IMR-90 (cell line): ENCODE data around the gene ZNF282. TPM values are rescaled to one million over a fixed set of nuclear protein-coding genes. Genes with fewer than 3 reads are reported as not detected.

Experiments
- ATAC-seq: fragments of 200-7000 bp; cut with Tn5 transposase; 2 replicates; pipeline ENCODE4 v1.9.1; 2020; ENCODE audit warnings: low read depth, mild to moderate bottlenecking, moderate library complexity
- BruUV-seq: library from RNA; stranded (reverse); fragments of 400-500 nt; replicated peaks from 2 replicates; lab custom pipeline; 2021; lab: Mats Ljungman, UMichigan
- CTCF ChIA-PET: fragments of 300-600 bp; formaldehyde crosslinking; extraction: SDS; loops from one replicate; lab custom pipeline; 2021; ENCODE audit warnings: antibody characterized with exemption; lab: Yijun Ruan, JAX
- POLR2A ChIA-PET: fragments of 300-600 bp; sonication (Branson Sonifier 250); formaldehyde crosslinking; loops from one replicate; lab custom pipeline; 2022; ENCODE audit warnings: antibody characterized with exemption; ENCODE audit not compliant: unreplicated experiment; lab: Charles Lee
- DNase-seq: peaks from one replicate; pipeline ENCODE4 v3.0.0; 2013
- H2AFZ ChIP-seq: replicated peaks from 2 replicates; pipeline ENCODE3; 2013; ENCODE audit warnings: low read length, mild to moderate bottlenecking; ENCODE audit not compliant: poor library complexity
- H2AK5ac ChIP-seq: 2 replicates; pipeline ENCODE4 v1.6.1; 2013; ENCODE audit warnings: low read depth, low read length, inconsistent platforms
- H2AK9ac ChIP-seq: replicated peaks from 2 replicates; pipeline ENCODE3; 2013; ENCODE audit warnings: mild to moderate bottlenecking, low read depth, low read length, moderate library complexity; ENCODE audit not compliant: poor library complexity
- H2BK120ac ChIP-seq: 2 replicates; pipeline ENCODE4 v1.6.1; 2013; ENCODE audit warnings: low read depth, low read length, inconsistent platforms
- H2BK15ac ChIP-seq: 3 replicates; pipeline ENCODE4 v1.6.1; 2013; ENCODE audit warnings: low read depth, low read length, inconsistent platforms
- H2BK20ac ChIP-seq: 2 replicates; pipeline ENCODE4 v1.6.1; 2013; ENCODE audit warnings: low read depth, mild to moderate bottlenecking, inconsistent platforms, low read length, moderate library complexity
- H2BK5ac ChIP-seq: 2 replicates; pipeline ENCODE4 v1.6.1; 2013; ENCODE audit warnings: mild to moderate bottlenecking, low read depth, low read length, inconsistent platforms; ENCODE audit not compliant: poor library complexity, severe bottlenecking
- H3K14ac ChIP-seq: replicated peaks from 2 replicates; pipeline ENCODE4 v1.6.1; 2013; ENCODE audit warnings: low read depth, low read length, inconsistent platforms
- H3K18ac ChIP-seq: 2 replicates; pipeline ENCODE4 v1.6.1; 2013; ENCODE audit warnings: low read depth, low read length, control low read depth
- H3K23ac ChIP-seq: 2 replicates; pipeline ENCODE4 v1.6.1; 2013; ENCODE audit warnings: low read depth, low read length, inconsistent platforms
- H3K27ac ChIP-seq: 2 replicates; pipeline ENCODE4 v1.5.1; 2013; ENCODE audit warnings: mild to moderate bottlenecking, control low read depth, low read length; ENCODE audit not compliant: insufficient read depth
- H3K27me3 ChIP-seq: 2 replicates; pipeline ENCODE4 v1.6.1; 2013; ENCODE audit warnings: low read length; ENCODE audit not compliant: control insufficient read depth, insufficient read depth
- H3K36me3 ChIP-seq: 2 replicates; pipeline ENCODE4 v1.6.1; 2013; ENCODE audit warnings: low read length, mixed read lengths; ENCODE audit not compliant: control insufficient read depth, insufficient read depth
- H3K4ac ChIP-seq: 2 replicates; pipeline ENCODE4 v1.6.1; 2013; ENCODE audit warnings: low read depth, low read length, inconsistent platforms
- H3K4me1 ChIP-seq: 2 replicates; pipeline ENCODE4 v1.6.1; 2013; ENCODE audit warnings: low read length, mixed read lengths; ENCODE audit not compliant: control insufficient read depth, insufficient read depth
- H3K4me2 ChIP-seq: 2 replicates; pipeline ENCODE4 v1.6.1; 2013; ENCODE audit warnings: low read depth, mild to moderate bottlenecking, control low read depth, low read length, moderate library complexity
- H3K4me3 ChIP-seq: 2 replicates; pipeline ENCODE4 v1.5.1; 2013; ENCODE audit warnings: low read depth, mild to moderate bottlenecking, control low read depth, low read length, moderate library complexity; ENCODE audit not compliant: insufficient read depth
- H3K56ac ChIP-seq: 2 replicates; pipeline ENCODE4 v1.6.1; 2013; ENCODE audit warnings: low read length, inconsistent platforms; ENCODE audit not compliant: insufficient read depth; ENCODE audit errors: extremely low read depth
- H3K79me1 ChIP-seq, 2 experiments: 2 replicates each; pipeline ENCODE4 v1.6.1; 2013; ENCODE audit warnings: low read length in 2 of 2, inconsistent platforms in 1 of 2, low read depth in 1 of 2
- H3K9ac ChIP-seq: 2 replicates; pipeline ENCODE4 v1.6.1; 2013; ENCODE audit warnings: low read depth, low read length, control low read depth
- H3K9me1 ChIP-seq: 2 replicates; pipeline ENCODE4 v1.6.1; 2013; ENCODE audit warnings: low read length, inconsistent platforms; ENCODE audit not compliant: insufficient read depth
- H3K9me3 ChIP-seq: 2 replicates; pipeline ENCODE4 v1.6.1; 2013; ENCODE audit warnings: low read length; ENCODE audit not compliant: control insufficient read depth, insufficient read depth
- H4K20me1 ChIP-seq: 2 replicates; pipeline ENCODE4 v1.6.1; 2013; ENCODE audit warnings: low read length, inconsistent platforms; ENCODE audit not compliant: insufficient read depth
- H4K5ac ChIP-seq: 2 replicates; pipeline ENCODE4 v1.6.1; 2013; ENCODE audit warnings: mild to moderate bottlenecking, low read depth, low read length, control low read depth
- H4K8ac ChIP-seq, 2 experiments: 2 replicates each; pipeline ENCODE4 v1.6.1; 2013; ENCODE audit warnings: low read depth in 2 of 2, low read length in 2 of 2, control low read depth in 1 of 2, inconsistent platforms in 1 of 2
- H4K91ac ChIP-seq: 2 replicates; pipeline ENCODE4 v1.6.1; 2013; ENCODE audit warnings: low read depth, low read length, inconsistent platforms; ENCODE audit not compliant: insufficient read depth
- BHLHE40 ChIP-seq: fragments of 150-350 bp; IDR thresholded peaks from 2 replicates; pipeline ENCODE4 v1.6.1; 2016; ENCODE audit warnings: mild to moderate bottlenecking, low read depth, low read length
- ELK1 ChIP-seq: fragments of 150-350 bp; IDR thresholded peaks from 2 replicates; pipeline ENCODE4 v1.6.1; 2016; ENCODE audit warnings: low read depth, mild to moderate bottlenecking, low read length, moderate library complexity, borderline replicate concordance
- NFE2L2 ChIP-seq: fragments of 150-350 bp; IDR thresholded peaks from 2 replicates; pipeline ENCODE4 v1.6.1; 2016; ENCODE audit warnings: low read depth, mild to moderate bottlenecking, low read length
- RCOR1 ChIP-seq: IDR thresholded peaks from 2 replicates; pipeline ENCODE4 v1.6.1; 2012; ENCODE audit warnings: mild to moderate bottlenecking, low read length, improper control_type of control experiment; ENCODE audit not compliant: insufficient replicate concordance
- RFX5 ChIP-seq: IDR thresholded peaks from 2 replicates; pipeline ENCODE4 v1.8.0; 2012; ENCODE audit warnings: low read depth, mild to moderate bottlenecking, low read length, moderate library complexity
- USF2 ChIP-seq: fragments of 150-350 bp; IDR thresholded peaks from 2 replicates; pipeline ENCODE4 v1.6.1; 2017; ENCODE audit warnings: mild to moderate bottlenecking, antibody characterized with exemption, low read length, low read depth
- WGBS, 2 experiments: methylation state at CpG; one replicate each; pipeline versions ENCODE4 v1.1.5 to v1.1.7; 2013; ENCODE audit warnings: missing lambda C conversion rate in 2 of 2; ENCODE audit not compliant: insufficient read length in 1 of 2; ENCODE audit errors: extremely low coverage in 2 of 2; 5-methylcytosine and 5-hydroxymethylcytosine counted together
- dilution Hi-C: fragments of 300-500 bp; cut with HindIII; formaldehyde crosslinking; loops from one replicate; pipeline ENCODE4 v1.14.3; 2018; ENCODE audit warnings: low sequenced_read_pairs; ENCODE audit not compliant: unreplicated experiment
- in situ Hi-C: fragments of 300-500 bp; cut with MboI; formaldehyde crosslinking; loops from 3 replicates; pipeline ENCODE4 v1.14.3; 2019; ENCODE audit warnings: low sequenced_read_pairs, inconsistent platforms, mixed read lengths
- intact Hi-C: fragments of 100-400 bp; cut with micrococcal nuclease; formaldehyde crosslinking; loops from 2 replicates; pipeline ENCODE4 v1.10.0; 2022
- polyA plus RNA-seq, 3 experiments: library from polyadenylated mRNA; depleted of rRNA; stranded (reverse); fragments of >200 nt; gene quantifications; 2 replicates each; pipeline ENCODE4 v1.2.3, GENCODE V29; 2012; ENCODE audit warnings: low replicate concordance in 1 of 3
- total RNA-seq: library from RNA; depleted of rRNA; stranded (reverse); fragments of >200 nt; gene quantifications from 2 replicates; pipeline ENCODE4 v1.2.3, GENCODE V29; 2012

The ZNF282 gene
- total and polyA plus RNA-seq, 2 of the 4 experiments (the other 2 are of a cell fraction) = 7.2 to 11.9 TPM

GRCh38 chr7:149150981-149151380, 44.4 kb upstream of the ZNF282 start:
- CTCF ChIA-PET = interaction anchor here (0.7 to 1.6 kb wide), 2 partner anchors 15 to 475 kb away, joined by 4 read pairs; no protein-coding TSS in a partner anchor

More at GRCh38 chr7:149150981-149151380, 44.4 kb upstream of the ZNF282 start:
- H3K9ac ChIP-seq = no peak overlapping the region
- H4K91ac ChIP-seq = no peak overlapping the region
- H3K18ac ChIP-seq = no peak overlapping the region
- TF ChIP-seq RCOR1 = no peak
- TF ChIP-seq BHLHE40 = no peak
- no peak for TF ChIP-seq ELK1
- no peak for TF ChIP-seq NFE2L2
- no peak for TF ChIP-seq RFX5
- TF ChIP-seq USF2 = no peak
- H2BK120ac ChIP-seq = no peak overlapping the region
- dilution Hi-C loops = no loop called here
- H2AK5ac ChIP-seq = no peak overlapping the region
- no peak overlapping the region for H3K56ac ChIP-seq
- in situ Hi-C loops = no loop called here
- H2AFZ ChIP-seq = no peak overlapping the region
- 0 out of 2 replicates have a peak, but pooled peaks cover 2% of the 10 kb centered on the region for H3K4me1 ChIP-seq
- no peaks in the 10 kb centered on the region for H3K27me3 ChIP-seq
- H3K23ac ChIP-seq = no peak overlapping the region
- DNase-seq (no peak), ATAC-seq (no peak)
- peaks cover 18 to 48% of the 10 kb centered on the region in 2 experiments for H3K79me1 ChIP-seq
- POLR2A ChIA-PET = no interaction called here
- BruUV-seq = no TSS peak
- H2AK9ac ChIP-seq = no peak overlapping the region
- peaks cover 30% of the 10 kb centered on the region for H4K20me1 ChIP-seq
- peaks cover 17% of the 10 kb centered on the region for H3K36me3 ChIP-seq
- H2BK5ac ChIP-seq = no peak overlapping the region
- H3K9me3 ChIP-seq = no peaks in the 10 kb centered on the region
- WGBS, 2 experiments = 100% methylated on average over 2 of the region's 4 CpGs; no CpG with 5 or more reads in 1 of the 2 experiments
- H3K14ac ChIP-seq = no peak overlapping the region
- H3K4me3 ChIP-seq = no peak overlapping the region
- no peak overlapping the region for H4K8ac ChIP-seq
- intact Hi-C loops = no loop called here
- H4K5ac ChIP-seq = no peak overlapping the region
- H3K9me1 ChIP-seq = peaks cover 10% of the 10 kb centered on the region
- no peak overlapping the region for H3K4ac ChIP-seq
- no peak overlapping the region for H2BK20ac ChIP-seq
- no peak overlapping the region for H2BK15ac ChIP-seq
- H3K27ac ChIP-seq = no peak overlapping the region
- H3K4me2 ChIP-seq = no peak overlapping the region
